ENCODE results near the gene AVPR1B. TPM values are rescaled to one million over a fixed set of nuclear protein-coding genes. Genes with fewer than 3 reads are reported as not detected.

Gene AVPR1B
- total and polyA plus RNA-seq, 2 of the 13 experiments (the other 11 are each of a cell fraction or from before 2014, with no cell fraction given) = 0.05 TPM; not detected in 1

DNA sequence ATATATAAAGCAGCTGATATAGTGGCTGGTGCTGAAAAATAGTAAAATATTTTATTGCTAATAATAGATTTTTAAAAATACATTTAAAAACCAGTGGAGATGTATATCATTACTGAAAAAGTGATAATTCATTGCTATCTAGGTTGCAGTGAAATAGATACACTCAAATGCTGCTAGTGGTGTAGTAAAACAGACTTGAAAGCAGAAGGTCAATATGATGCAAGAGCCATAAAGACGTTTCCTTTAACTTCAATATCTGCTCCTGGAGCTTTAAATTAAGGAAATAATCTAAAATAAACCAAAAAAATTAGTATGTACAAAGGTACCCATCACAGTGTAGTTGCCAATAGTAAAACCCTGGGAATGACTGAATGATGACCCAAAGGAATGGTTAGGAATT, 38.1 kb downstream of the AVPR1B start:
- ChIA-PET CTCF (ENCODE audit: low intra/inter-chr PET ratio, low total read pairs) (no interaction called here), POLR2A (no interaction called here)
- no TSS peak for BruUV-seq (replicated peaks)
- Histone ChIP-seq H3K36me3 (replicated peaks in 1 of 2; ENCODE audit: control insufficient read depth in 1 of 2, insufficient read depth in 2 of 2, low read length in 2 of 2) (no peaks in the 10 kb centered on the region), H2AFZ (ENCODE audit: low read length) (no peak overlapping the region), H3K9me3 (ENCODE audit: low read length) (no peaks in the 10 kb centered on the region), H3K27ac (ENCODE audit: extremely low read length, insufficient read depth, low read length) (no peak overlapping the region), H3K4me2 (ENCODE audit: low read depth, low read length) (no peak overlapping the region), H3K4me3 (replicated peaks in 1 of 3; ENCODE audit: insufficient read depth in 1 of 3, low read depth in 2 of 3, low read length in 3 of 3) (no peak overlapping the region), H3K9ac (ENCODE audit: insufficient read depth, low read depth, low read length) (no peak overlapping the region), H4K20me1 (ENCODE audit: insufficient read depth, low read length) (no peaks in the 10 kb centered on the region), H3K79me2 (ENCODE audit: insufficient read depth, low read length) (no peaks in the 10 kb centered on the region), H3K27me3 (ENCODE audit: control insufficient read depth in 1 of 2, insufficient read depth in 2 of 2, low read length in 2 of 2) (no peaks in the 10 kb centered on the region), H3K4me1 (ENCODE audit: insufficient read depth, low read length) (no peaks in the 10 kb centered on the region)
- WGBS (ENCODE audit: low lambda C conversion rate) = 80% methylated on average over 1 of the region's 1 CpG
- intact Hi-C loops (cut with micrococcal nuclease; ENCODE audit: unreplicated experiment) (no loop called here), in situ Hi-C loops (cut with HindIII; ENCODE audit: extremely low pct_ligation_motif_present, low pct_unique_long_range_greater_than_20kb) (no loop called here)
- FAIRE-seq (no peak), ATAC-seq (no peak), DNase-seq (ENCODE audit: low spot score) (no peak)
- TF ChIP-seq ZNF510 (CRISPR knock-in tag; IDR thresholded peaks at IDR 0.05; ENCODE audit: low read depth) = no peak

- WGBS (ENCODE audit: low lambda C conversion rate) = 98% methylated on average over 10 of the region's 11 CpGs
- BruUV-seq (replicated peaks) = no TSS peak
- Histone ChIP-seq H3K9ac (ENCODE audit: insufficient read depth, low read depth, low read length) (no peak overlapping the region), H3K9me3 (ENCODE audit: low read length) (no peaks in the 10 kb centered on the region), H3K79me2 (ENCODE audit: insufficient read depth, low read length) (no peaks in the 10 kb centered on the region), H3K27ac (ENCODE audit: extremely low read length, insufficient read depth, low read length) (no peak overlapping the region), H3K4me3 (replicated peaks in 1 of 3; ENCODE audit: insufficient read depth in 1 of 3, low read depth in 2 of 3, low read length in 3 of 3) (no peak overlapping the region), H3K4me2 (ENCODE audit: low read depth, low read length) (no peak overlapping the region), H3K36me3 (replicated peaks in 1 of 2; ENCODE audit: control insufficient read depth in 1 of 2, insufficient read depth in 2 of 2, low read length in 2 of 2) (no peaks in the 10 kb centered on the region), H4K20me1 (ENCODE audit: insufficient read depth, low read length) (no peaks in the 10 kb centered on the region), H3K4me1 (ENCODE audit: insufficient read depth, low read length) (no peaks in the 10 kb centered on the region), H2AFZ (ENCODE audit: low read length) (no peak overlapping the region), H3K27me3 (ENCODE audit: control insufficient read depth in 1 of 2, insufficient read depth in 2 of 2, low read length in 2 of 2) (no peaks in the 10 kb centered on the region)
- intact Hi-C loops (cut with micrococcal nuclease; ENCODE audit: unreplicated experiment) (no loop called here), in situ Hi-C loops (cut with HindIII; ENCODE audit: extremely low pct_ligation_motif_present, low pct_unique_long_range_greater_than_20kb) (no loop called here)
- DNase-seq (ENCODE audit: low spot score) (no peak), FAIRE-seq (no peak), ATAC-seq (no peak)
- POLR2A ChIA-PET = no interaction called here
- CTCF ChIA-PET (ENCODE audit: low intra/inter-chr PET ratio, low total read pairs) = no interaction called here
- TF ChIP-seq ZFP41 (CRISPR knock-in tag; IDR thresholded peaks at IDR 0.05; ENCODE audit: borderline replicate concordance) (no peak), TP53 (CRISPR knock-in tag; conservative IDR thresholded peaks at IDR 0.05) (no peak), HMG20B (CRISPR knock-in tag; conservative IDR thresholded peaks at IDR 0.05) (no peak), ZNF749 (CRISPR knock-in tag; IDR thresholded peaks at IDR 0.05; ENCODE audit: borderline replicate concordance) (no peak), ZNF746 (CRISPR knock-in tag; IDR thresholded peaks at IDR 0.05) (no peak), RARG (CRISPR knock-in tag; IDR thresholded peaks at IDR 0.05; ENCODE audit: low read depth) (no peak), ZNF3 (CRISPR knock-in tag; IDR thresholded peaks at IDR 0.05) (no peak)
- TF ChIP-seq, protein P1, sequence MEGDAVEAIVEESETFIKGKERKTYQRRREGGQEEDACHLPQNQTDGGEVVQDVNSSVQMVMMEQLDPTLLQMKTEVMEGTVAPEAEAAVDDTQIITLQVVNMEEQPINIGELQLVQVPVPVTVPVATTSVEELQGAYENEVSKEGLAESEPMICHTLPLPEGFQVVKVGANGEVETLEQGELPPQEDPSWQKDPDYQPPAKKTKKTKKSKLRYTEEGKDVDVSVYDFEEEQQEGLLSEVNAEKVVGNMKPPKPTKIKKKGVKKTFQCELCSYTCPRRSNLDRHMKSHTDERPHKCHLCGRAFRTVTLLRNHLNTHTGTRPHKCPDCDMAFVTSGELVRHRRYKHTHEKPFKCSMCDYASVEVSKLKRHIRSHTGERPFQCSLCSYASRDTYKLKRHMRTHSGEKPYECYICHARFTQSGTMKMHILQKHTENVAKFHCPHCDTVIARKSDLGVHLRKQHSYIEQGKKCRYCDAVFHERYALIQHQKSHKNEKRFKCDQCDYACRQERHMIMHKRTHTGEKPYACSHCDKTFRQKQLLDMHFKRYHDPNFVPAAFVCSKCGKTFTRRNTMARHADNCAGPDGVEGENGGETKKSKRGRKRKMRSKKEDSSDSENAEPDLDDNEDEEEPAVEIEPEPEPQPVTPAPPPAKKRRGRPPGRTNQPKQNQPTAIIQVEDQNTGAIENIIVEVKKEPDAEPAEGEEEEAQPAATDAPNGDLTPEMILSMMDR (CRISPR knock-in tag; IDR thresholded peaks at IDR 0.05) = no peak
- TF ChIP-seq, protein P2, sequence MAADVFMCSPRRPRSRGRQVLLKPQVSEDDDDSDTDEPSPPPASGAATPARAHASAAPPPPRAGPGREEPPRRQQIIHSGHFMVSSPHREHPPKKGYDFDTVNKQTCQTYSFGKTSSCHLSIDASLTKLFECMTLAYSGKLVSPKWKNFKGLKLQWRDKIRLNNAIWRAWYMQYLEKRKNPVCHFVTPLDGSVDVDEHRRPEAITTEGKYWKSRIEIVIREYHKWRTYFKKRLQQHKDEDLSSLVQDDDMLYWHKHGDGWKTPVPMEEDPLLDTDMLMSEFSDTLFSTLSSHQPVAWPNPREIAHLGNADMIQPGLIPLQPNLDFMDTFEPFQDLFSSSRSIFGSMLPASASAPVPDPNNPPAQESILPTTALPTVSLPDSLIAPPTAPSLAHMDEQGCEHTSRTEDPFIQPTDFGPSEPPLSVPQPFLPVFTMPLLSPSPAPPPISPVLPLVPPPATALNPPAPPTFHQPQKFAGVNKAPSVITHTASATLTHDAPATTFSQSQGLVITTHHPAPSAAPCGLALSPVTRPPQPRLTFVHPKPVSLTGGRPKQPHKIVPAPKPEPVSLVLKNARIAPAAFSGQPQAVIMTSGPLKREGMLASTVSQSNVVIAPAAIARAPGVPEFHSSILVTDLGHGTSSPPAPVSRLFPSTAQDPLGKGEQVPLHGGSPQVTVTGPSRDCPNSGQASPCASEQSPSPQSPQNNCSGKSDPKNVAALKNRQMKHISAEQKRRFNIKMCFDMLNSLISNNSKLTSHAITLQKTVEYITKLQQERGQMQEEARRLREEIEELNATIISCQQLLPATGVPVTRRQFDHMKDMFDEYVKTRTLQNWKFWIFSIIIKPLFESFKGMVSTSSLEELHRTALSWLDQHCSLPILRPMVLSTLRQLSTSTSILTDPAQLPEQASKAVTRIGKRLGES (CRISPR knock-in tag; IDR thresholded peaks at IDR 0.05; ENCODE audit: borderline replicate concordance) = no peak
Observed at GRCh38 chr1:206075786-206076755, 41.1 kb downstream of the AVPR1B start.
